Measurements from ENCODE around the gene SPO11.

Gene SPO11

GRCh38 chr20:57369596-57369995 is 40.0 kb downstream of the SPO11 start:
- ChIA-PET POLR2A (interaction anchor here (0.6 to 1.5 kb wide), 2 partner anchors 10 to 19 kb away, joined by 3 read pairs; no protein-coding TSS in a partner anchor), CTCF (no interaction called here)
- TF ChIP-seq FOXM1 (IDR thresholded peaks at IDR 0.05; ENCODE audit: borderline replicate concordance) (no peak), SP1 (IDR thresholded peaks at IDR 0.05) (no peak), NFRKB (IDR thresholded peaks at IDR 0.05) (no peak), PKNOX1 (IDR thresholded peaks at IDR 0.05) (no peak), L3MBTL2 (conservative IDR thresholded peaks at IDR 0.05) (no peak), ELF4 (IDR thresholded peaks at IDR 0.05) (no peak), LEF1 (IDR thresholded peaks at IDR 0.05; ENCODE audit: borderline replicate concordance) (no peak), ARNT (IDR thresholded peaks at IDR 0.05) (no peak), CTBP1 (IDR thresholded peaks at IDR 0.05; ENCODE audit: borderline replicate concordance) (no peak), FOXK2 (IDR thresholded peaks at IDR 0.05) (no peak)
- DNase-seq (ENCODE audit: extremely low spot score) = no peak

GRCh38 chr20:57370316-57370715 is 40.7 kb downstream of the SPO11 start:
- POLR2A ChIA-PET = no interaction called here
- no peak for DNase-seq (ENCODE audit: extremely low spot score)
- TF ChIP-seq FOXM1 (IDR thresholded peaks at IDR 0.05; ENCODE audit: borderline replicate concordance) (no peak), CTBP1 (IDR thresholded peaks at IDR 0.05; ENCODE audit: borderline replicate concordance) (no peak)

GRCh38 chr20:57371363-57371762 is 41.8 kb downstream of the SPO11 start:
- no peak for DNase-seq (ENCODE audit: extremely low spot score)
- TF ChIP-seq ZNF384 (IDR thresholded peaks at IDR 0.05) (no peak), HDGF (IDR thresholded peaks at IDR 0.05; ENCODE audit: borderline replicate concordance) (no peak), CTBP1 (IDR thresholded peaks at IDR 0.05; ENCODE audit: borderline replicate concordance) (no peak), FOXM1 (IDR thresholded peaks at IDR 0.05; ENCODE audit: borderline replicate concordance) (no peak), L3MBTL2 (conservative IDR thresholded peaks at IDR 0.05) (no peak), SP1 (IDR thresholded peaks at IDR 0.05) (no peak), TARDBP (IDR thresholded peaks at IDR 0.05) (no peak), PKNOX1 (IDR thresholded peaks at IDR 0.05) (no peak), BHLHE40 (IDR thresholded peaks at IDR 0.05; ENCODE audit: borderline replicate concordance) (no peak), NFRKB (IDR thresholded peaks at IDR 0.05) (no peak), FOXA1 (IDR thresholded peaks at IDR 0.05) (no peak)
- CTCF ChIA-PET = no interaction called here
- POLR2A ChIA-PET = no interaction called here

More at GRCh38 chr20:57370316-57370715, 40.7 kb downstream of the SPO11 start:
- CTCF ChIA-PET = no interaction called here

GRCh38 chr20:57372157-57372556 is 42.6 kb downstream of the SPO11 start:
- TF ChIP-seq NFRKB (IDR thresholded peaks at IDR 0.05) (no peak), FOXA1 (IDR thresholded peaks at IDR 0.05) (no peak), LEF1 (IDR thresholded peaks at IDR 0.05; ENCODE audit: borderline replicate concordance) (no peak)
- CTCF ChIA-PET = no interaction called here
- POLR2A ChIA-PET = no interaction called here

GRCh38 chr20:57372581-57373350 is 43.2 kb downstream of the SPO11 start:
- TF ChIP-seq SP1 (IDR thresholded peaks at IDR 0.05) (no peak), FOXK2 (IDR thresholded peaks at IDR 0.05) (no peak), LEF1 (IDR thresholded peaks at IDR 0.05; ENCODE audit: borderline replicate concordance) (no peak), PKNOX1 (IDR thresholded peaks at IDR 0.05) (no peak), ZNF384 (IDR thresholded peaks at IDR 0.05) (no peak), TARDBP (IDR thresholded peaks at IDR 0.05) (no peak), NFRKB (IDR thresholded peaks at IDR 0.05) (no peak), SUZ12 (IDR thresholded peaks at IDR 0.05) (no peak), BHLHE40 (IDR thresholded peaks at IDR 0.05; ENCODE audit: borderline replicate concordance) (no peak)
- DNase-seq (ENCODE audit: extremely low spot score) = no peak
- ChIA-PET POLR2A (no interaction called here), CTCF (no interaction called here)

More at GRCh38 chr20:57372157-57372556, 42.6 kb downstream of the SPO11 start:
- DNase-seq (ENCODE audit: extremely low spot score) = no peak

- no peak for DNase-seq (ENCODE audit: extremely low spot score)
- POLR2A ChIA-PET = no interaction called here
- TF ChIP-seq LEF1 (IDR thresholded peaks at IDR 0.05; ENCODE audit: borderline replicate concordance) = no peak
- TF ChIP-seq CTBP1 (IDR thresholded peaks at IDR 0.05; ENCODE audit: borderline replicate concordance) = no peak
- TF ChIP-seq FOXK2 (IDR thresholded peaks at IDR 0.05) = no peak
- TF ChIP-seq ARNT (IDR thresholded peaks at IDR 0.05) = no peak
- TF ChIP-seq PKNOX1 (IDR thresholded peaks at IDR 0.05) = no peak
- no peak for TF ChIP-seq ZNF384 (IDR thresholded peaks at IDR 0.05)
- TF ChIP-seq HDGF (IDR thresholded peaks at IDR 0.05; ENCODE audit: borderline replicate concordance) = no peak
- no peak for TF ChIP-seq NFRKB (IDR thresholded peaks at IDR 0.05)
- CTCF ChIA-PET = no interaction called here
Measured at GRCh38 chr20:57374343-57374930, 44.8 kb downstream of the SPO11 start.

Measured in HEK293T (cell line).